Adrenal gland (tissue), 12 donors: ENCODE results near the gene ARF5. TPM values are rescaled to one million over a fixed set of nuclear protein-coding genes. Genes with fewer than 3 reads are reported as not detected.
"Not testable (repeated sequence)": the region's sequence is repeated elsewhere in the genome, so short reads cannot be mapped to it uniquely, and the experiment has no call there.

ENCODE experiments used
- DNase-seq, 7 donors: peaks; one replicate each; pipeline ENCODE4 v3.0.0-alpha.2; 2019 to 2020
- H3K27ac ChIP-seq, 5 donors: fragments of 200-600 bp; sonication (generic) in 4 of 5; 1 replicate in 3 of 5; 2 replicates in 2 of 5; pipeline versions ENCODE4 v1.5.1 to v1.8.0; 2016 to 2020; ENCODE audit warnings: mild to moderate bottlenecking in 1 of 5
- H3K27me3 ChIP-seq: fragments of 200-600 bp; 2 replicates; pipeline ENCODE4 v1.8.0; 2021
- H3K36me3 ChIP-seq, 2 donors: fragments of 200-600 bp; replicated peaks in 1 of 2; 1 replicate in 1 of 2; 2 replicates in 1 of 2; pipeline versions ENCODE4 v1.5.1 to v1.8.0; 2018 to 2022
- H3K4me1 ChIP-seq, 2 donors: fragments of 200-600 bp; replicated peaks in 1 of 2; 1 replicate in 1 of 2; 2 replicates in 1 of 2; pipeline versions ENCODE4 v1.5.1 to v1.8.0; 2018 to 2021
- H3K4me3 ChIP-seq, 4 donors: fragments of 200-600 bp; sonication (generic) in 3 of 4; one replicate each; pipeline ENCODE4 v1.5.1; 2016 to 2018
- H3K9me3 ChIP-seq, 3 donors: fragments of 200-600 bp; sonication (generic) in 1 of 3; replicated peaks in 1 of 3; 1 replicate in 2 of 3; 2 replicates in 1 of 3; pipeline versions ENCODE4 v1.5.1 to v1.8.0; 2016 to 2021
- POLR2A ChIP-seq, 2 donors: fragments of 450-650 bp; IDR thresholded peaks; one replicate each; pipeline ENCODE4 v1.6.1; 2017; ENCODE audit warnings: antibody characterized with exemption in 2 of 2, mild to moderate bottlenecking in 2 of 2, moderate library complexity in 1 of 2
- WGBS, 4 donors: extraction: QIAGEN DNeasy Blood & Tissue Kit in 2 of 4; methylation state at CpG; one replicate each; pipeline versions ENCODE4 v1.1.5 to v1.1.7; 2013 to 2017; 5-methylcytosine and 5-hydroxymethylcytosine counted together
- intact Hi-C, 2 donors: fragments of 100-400 bp; cut with DNase I; formaldehyde crosslinking; loops; one replicate each; pipeline versions ENCODE4 v1.14.1 to v1.15.0; 2022 to 2023
- polyA plus RNA-seq, 3 donors: library from polyadenylated mRNA; stranded (reverse); fragments of 200-250 nt in 2 of 3; fragments of 350-450 nt in 1 of 3; fragmentation: Illumina TruSeq in 1 of 3; extraction: RNeasy Lipid Tissue Mini Kit (QIAGEN cat#74804) in 1 of 3; gene quantifications; one replicate each; pipeline ENCODE4 v1.2.3, GENCODE V29; 2013 to 2014
- total RNA-seq, 9 donors: library from RNA; depleted of rRNA in 4 of 9; stranded (reverse); fragments of >200 nt in 4 of 9; fragments of 120-200 nt in 1 of 9; fragmentation: NEBNext Ultra II Directional in 1 of 9; extraction: Animal tissue kit (Norgen Biotek cat#: 25700) in 1 of 9; gene quantifications; one replicate each; pipeline versions ENCODE4 v1.1.0 to v1.2.4, GENCODE V29; 2013 to 2023
- TF ChIP-seq, protein P1 (sequence below), 6 experiments: fragments of 450-650 bp in 4 of 6; fragments of 200-600 bp in 2 of 6; sonication (generic) in 1 of 6; IDR thresholded peaks; 1 replicate in 5 of 6; 2 replicates in 1 of 6; pipeline versions ENCODE4 v1.5.1 to v1.8.0; 2016 to 2021; ENCODE audit warnings: antibody characterized with exemption in 6 of 6, mild to moderate bottlenecking in 2 of 6, moderate library complexity in 1 of 6
- donor health status: healthy with polysubstance abuse.
- donor health status: Bipolar disorder and iron deficiency.
- donor health status: DM: yes; HTN: yes; CAD: no.
- donor health status: DM: no; HTN: no; CAD: no.
- donor health status: DM: no; HTN: no; CAD: no.
- donor health status: DM: yes; HTN: yes; CAD: no.

The ARF5 gene
- total and polyA plus RNA-seq, 12 donors = 88.7 to 259 (median 115) TPM

- intact Hi-C loops = no loop called here
- TF ChIP-seq, protein P1, sequence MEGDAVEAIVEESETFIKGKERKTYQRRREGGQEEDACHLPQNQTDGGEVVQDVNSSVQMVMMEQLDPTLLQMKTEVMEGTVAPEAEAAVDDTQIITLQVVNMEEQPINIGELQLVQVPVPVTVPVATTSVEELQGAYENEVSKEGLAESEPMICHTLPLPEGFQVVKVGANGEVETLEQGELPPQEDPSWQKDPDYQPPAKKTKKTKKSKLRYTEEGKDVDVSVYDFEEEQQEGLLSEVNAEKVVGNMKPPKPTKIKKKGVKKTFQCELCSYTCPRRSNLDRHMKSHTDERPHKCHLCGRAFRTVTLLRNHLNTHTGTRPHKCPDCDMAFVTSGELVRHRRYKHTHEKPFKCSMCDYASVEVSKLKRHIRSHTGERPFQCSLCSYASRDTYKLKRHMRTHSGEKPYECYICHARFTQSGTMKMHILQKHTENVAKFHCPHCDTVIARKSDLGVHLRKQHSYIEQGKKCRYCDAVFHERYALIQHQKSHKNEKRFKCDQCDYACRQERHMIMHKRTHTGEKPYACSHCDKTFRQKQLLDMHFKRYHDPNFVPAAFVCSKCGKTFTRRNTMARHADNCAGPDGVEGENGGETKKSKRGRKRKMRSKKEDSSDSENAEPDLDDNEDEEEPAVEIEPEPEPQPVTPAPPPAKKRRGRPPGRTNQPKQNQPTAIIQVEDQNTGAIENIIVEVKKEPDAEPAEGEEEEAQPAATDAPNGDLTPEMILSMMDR (IDR thresholded peaks at IDR 0.05) = no peak
- TF ChIP-seq POLR2A (IDR thresholded peaks at IDR 0.05) = no peak
- WGBS, 4 donors = 76 to 97% (median 84%) methylated on average over 3 of the region's 3 CpGs
Measured at GRCh38 chr7:127566242-127566641, 22.0 kb upstream of the ARF5 start.

GRCh38 chr7:127568034-127568433 is 20.2 kb upstream of the ARF5 start:
- H3K4me3 ChIP-seq, H3K4me1 ChIP-seq, H3K9me3 ChIP-seq, H3K27ac ChIP-seq, DNase-seq, H3K27me3 ChIP-seq, H3K36me3 ChIP-seq, intact Hi-C loops: not testable (repeated sequence)
- 100% methylated on average over 1 of the region's 3 CpGs; no CpG with 5 or more reads in 3 of the 4 donors for WGBS, 4 donors

More at GRCh38 chr7:127566242-127566641, 22.0 kb upstream of the ARF5 start:
- H3K9me3 ChIP-seq = no peaks in the 10 kb centered on the region
- H3K27me3 ChIP-seq = no peaks in the 10 kb centered on the region
- no peaks in the 10 kb centered on the region for H3K36me3 ChIP-seq
- H3K27ac ChIP-seq = no peak overlapping the region
- DNase-seq = no peak
- H3K4me3 ChIP-seq = no peak overlapping the region
- no peaks in the 10 kb centered on the region for H3K4me1 ChIP-seq

GRCh38 chr7:127571741-127572505 is 16.3 kb upstream of the ARF5 start:
- H3K27ac ChIP-seq = no peak overlapping the region
- H3K4me1 ChIP-seq = no peaks in the 10 kb centered on the region
- no peaks in the 10 kb centered on the region for H3K9me3 ChIP-seq
- no peak overlapping the region for H3K4me3 ChIP-seq
- H3K36me3 ChIP-seq = no peaks in the 10 kb centered on the region
- intact Hi-C loops = no loop called here
- no peak for DNase-seq
- WGBS, 4 donors = 71 to 79% (median 77%) methylated on average over 3 of the region's 3 CpGs
- no peaks in the 10 kb centered on the region for H3K27me3 ChIP-seq
- no peak for TF ChIP-seq POLR2A (IDR thresholded peaks at IDR 0.05)
- TF ChIP-seq, protein P1 (IDR thresholded peaks at IDR 0.05) = no peak

DNA sequence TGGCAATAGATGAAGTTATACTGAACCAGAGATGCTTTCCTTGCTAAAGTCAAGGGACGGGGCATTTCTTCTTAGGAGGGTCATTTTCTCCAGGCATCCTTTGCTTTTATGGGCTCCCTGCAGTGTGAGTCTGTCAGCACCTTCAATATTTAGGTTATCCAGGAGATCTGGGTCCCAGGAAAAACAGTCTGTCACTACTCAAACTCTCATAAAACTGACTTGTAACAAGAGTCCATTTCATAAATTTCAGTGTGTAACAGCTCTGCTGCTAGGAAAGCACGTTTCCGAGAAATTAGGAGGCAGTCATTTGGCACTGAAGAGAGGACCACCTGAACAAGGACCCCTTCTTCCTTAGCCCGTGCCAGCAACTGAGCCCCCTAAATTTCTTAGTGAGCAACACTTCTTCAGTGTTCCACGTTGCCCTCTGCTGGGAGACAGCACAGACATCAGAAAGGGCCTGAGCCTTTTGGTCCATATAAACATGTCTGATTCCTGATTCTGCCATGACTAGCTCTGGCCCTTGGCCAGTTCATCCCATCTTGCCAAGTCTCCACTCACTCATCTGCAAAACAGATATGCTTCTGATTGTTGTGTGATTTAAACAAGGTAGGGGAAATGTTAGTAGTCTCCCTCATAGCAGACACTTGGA is 10.1 kb upstream of the ARF5 start:
- H3K27ac ChIP-seq = peak overlapping the region in 1 of 5 donors; percentile 16
- no peak overlapping the region for H3K4me3 ChIP-seq
- intact Hi-C loops = no loop called here
- DNase-seq = peak in 4 of 7 donors; percentile 21 to 61 (median 27)
- WGBS, 4 donors = 76 to 81% (median 78%) methylated on average over 5 of the region's 5 CpGs
- TF ChIP-seq, protein P1 (IDR thresholded peaks at IDR 0.05) = no peak
- no peak for TF ChIP-seq POLR2A (IDR thresholded peaks at IDR 0.05)
- H3K36me3 ChIP-seq = peaks cover 0 to 18% of the 10 kb centered on the region in 2 donors
- peaks cover 0 to 26% of the 10 kb centered on the region in 2 donors for H3K4me1 ChIP-seq
- H3K27me3 ChIP-seq = no peaks in the 10 kb centered on the region
- H3K9me3 ChIP-seq = no peaks in the 10 kb centered on the region
